Measurements from ENCODE around the gene SFXN1.

GRCh38 chr5:175469916-175470315 lies 8.4 kb upstream of the SFXN1 start:
- no peak for TF ChIP-seq CTCF (IDR thresholded peaks at IDR 0.05; ENCODE audit: insufficient read depth, low read depth, low read length)
- no peak for TF ChIP-seq EZH2 (IDR thresholded peaks at IDR 0.05; ENCODE audit: insufficient read depth, low read length)
